ENCODE results near the gene COPZ2.

- TF ChIP-seq ELF4 (IDR thresholded peaks at IDR 0.05), result no peak
- TF ChIP-seq SP1 (IDR thresholded peaks at IDR 0.05), result no peak
- no peak for TF ChIP-seq NFRKB (IDR thresholded peaks at IDR 0.05)
- no peak for TF ChIP-seq BHLHE40 (IDR thresholded peaks at IDR 0.05; ENCODE audit: borderline replicate concordance)
- no peak for TF ChIP-seq CTBP1 (IDR thresholded peaks at IDR 0.05; ENCODE audit: borderline replicate concordance)
- no peak for TF ChIP-seq FOXA1 (IDR thresholded peaks at IDR 0.05)
- TF ChIP-seq FOXM1 (IDR thresholded peaks at IDR 0.05; ENCODE audit: borderline replicate concordance), result no peak
- TF ChIP-seq TARDBP (IDR thresholded peaks at IDR 0.05), result no peak
These were observed 54.8 kb downstream of the COPZ2 start for GRCh38 chr17:47982645-47983390.

Data from HEK293T (cell line).